ENCODE results near the gene QPCT. TPM values are rescaled to one million over a fixed set of nuclear protein-coding genes. Genes with fewer than 3 reads are reported as not detected.
"Not testable (repeated sequence)": the region's sequence is repeated elsewhere in the genome, so short reads cannot be mapped to it uniquely, and the experiment has no call there.

Gene QPCT
- not detected for total RNA-seq
- under 1 TPM in 2 of 4 donors, not detected in 2; 0.30 to 0.39 TPM for polyA plus RNA-seq

- H3K27ac Mint-ChIP-seq = peak within 1 kb of the TSS in 1 of 3 donors; percentile 64
- DNase-seq = peak in 2 of 3 donors; percentile 37 to 42
- no peaks in the 10 kb centered on the region for H3K9me3 Mint-ChIP-seq
- ATAC-seq (ENCODE audit: low read depth in 2 of 2) = peak; percentile 75 to 81
- no peaks in the 10 kb centered on the region for H3K36me3 Mint-ChIP-seq
- H3K9me3 ChIP-seq (ENCODE audit: control insufficient read depth in 2 of 2, low read length in 2 of 2) = no peaks in the 10 kb centered on the region
- no peak within 1 kb of the TSS for H3K27ac ChIP-seq (ENCODE audit: insufficient read depth, low read length, poor library complexity, severe bottlenecking)
- H3K27me3 Mint-ChIP-seq = peaks cover 69% of the 10 kb centered on the region
- peak within 1 kb of the TSS; percentile 42 for H3K4me3 ChIP-seq (ENCODE audit: low read depth, low read length)
- peaks cover 14% of the 10 kb centered on the region for H3K4me1 ChIP-seq (ENCODE audit: control insufficient read depth, insufficient read depth, low read length, poor library complexity, severe bottlenecking)
- H3K36me3 ChIP-seq (ENCODE audit: control insufficient read depth, insufficient read depth, low read length) = no peaks in the 10 kb centered on the region
- H3K4me1 Mint-ChIP-seq = peaks cover 0 to 9% (median 1%) of the 10 kb centered on the region in 4 donors
- peaks cover 25% of the 10 kb centered on the region for H3K27me3 ChIP-seq (ENCODE audit: control insufficient read depth, insufficient read depth, low read length)
- H3K4me3 Mint-ChIP-seq = peak within 1 kb of the TSS; percentile 40 to 83 (median 64)
These were observed at the start of gene QPCT for GRCh38 chr2:37344453-37345361. Gene QPCT, plus strand, starts transcription at chr2:37344630. Its CDS starts 102 bp downstream, at chr2:37344732.

- not testable (repeated sequence) for H3K36me3 ChIP-seq (ENCODE audit: control insufficient read depth, insufficient read depth, low read length); H3K27ac ChIP-seq (ENCODE audit: insufficient read depth, low read length, poor library complexity, severe bottlenecking); H3K27me3 ChIP-seq (ENCODE audit: control insufficient read depth, insufficient read depth, low read length); H3K4me3 ChIP-seq (ENCODE audit: low read depth, low read length); DNase-seq; H3K4me3 Mint-ChIP-seq; ATAC-seq (ENCODE audit: low read depth in 2 of 2); H3K9me3 Mint-ChIP-seq; H3K9me3 ChIP-seq (ENCODE audit: control insufficient read depth in 2 of 2, low read length in 2 of 2); H3K27ac Mint-ChIP-seq; H3K27me3 Mint-ChIP-seq; H3K4me1 ChIP-seq (ENCODE audit: control insufficient read depth, insufficient read depth, low read length, poor library complexity, severe bottlenecking)
- H3K4me1 Mint-ChIP-seq = peaks cover 0 to 17% (median 4%) of the 10 kb centered on the region in 4 donors
- H3K36me3 Mint-ChIP-seq = peaks cover 20% of the 10 kb centered on the region
These were observed 49.6 kb upstream of the QPCT start for GRCh38 chr2:37294858-37295257.

GRCh38 chr2:37295469-37296073, 48.9 kb upstream of the QPCT start:
- no peaks in the 10 kb centered on the region for H3K27me3 Mint-ChIP-seq
- Histone ChIP-seq H3K27me3 (ENCODE audit: control insufficient read depth, insufficient read depth, low read length) (no peaks in the 10 kb centered on the region), H3K27ac (ENCODE audit: insufficient read depth, low read length, poor library complexity, severe bottlenecking) (no peak overlapping the region), H3K4me1 (ENCODE audit: control insufficient read depth, insufficient read depth, low read length, poor library complexity, severe bottlenecking) (no peaks in the 10 kb centered on the region), H3K4me3 (ENCODE audit: low read depth, low read length) (no peak overlapping the region), H3K9me3 (ENCODE audit: control insufficient read depth in 2 of 2, low read length in 2 of 2) (no peaks in the 10 kb centered on the region), H3K36me3 (ENCODE audit: control insufficient read depth, insufficient read depth, low read length) (peaks cover 5% of the 10 kb centered on the region)
- H3K9me3 Mint-ChIP-seq = no peaks in the 10 kb centered on the region
- no peak for ATAC-seq (ENCODE audit: low read depth in 2 of 2)
- H3K27ac Mint-ChIP-seq = no peak overlapping the region
- no peak overlapping the region for H3K4me3 Mint-ChIP-seq
- no peak for DNase-seq
- peaks cover 0 to 20% (median 4%) of the 10 kb centered on the region in 4 donors for H3K4me1 Mint-ChIP-seq
- peaks cover 19% of the 10 kb centered on the region for H3K36me3 Mint-ChIP-seq

GRCh38 chr2:37297632-37298031, 46.8 kb upstream of the QPCT start:
- DNase-seq (no peak), ATAC-seq (ENCODE audit: low read depth in 2 of 2) (no peak)
- no peaks in the 10 kb centered on the region for H3K9me3 ChIP-seq (ENCODE audit: control insufficient read depth in 2 of 2, low read length in 2 of 2)
- Mint-ChIP-seq H3K27ac (no peak overlapping the region), H3K27me3 (no peaks in the 10 kb centered on the region), H3K36me3 (peaks cover 8% of the 10 kb centered on the region), H3K4me3 (no peak overlapping the region), H3K4me1 (peaks cover 0 to 21% (median 9%) of the 10 kb centered on the region in 4 donors), H3K9me3 (no peaks in the 10 kb centered on the region)
- H3K36me3 ChIP-seq (ENCODE audit: control insufficient read depth, insufficient read depth, low read length) = no peaks in the 10 kb centered on the region
- H3K27ac ChIP-seq (ENCODE audit: insufficient read depth, low read length, poor library complexity, severe bottlenecking) = no peak overlapping the region
- no peaks in the 10 kb centered on the region for H3K27me3 ChIP-seq (ENCODE audit: control insufficient read depth, insufficient read depth, low read length)
- no peaks in the 10 kb centered on the region for H3K4me1 ChIP-seq (ENCODE audit: control insufficient read depth, insufficient read depth, low read length, poor library complexity, severe bottlenecking)
- H3K4me3 ChIP-seq (ENCODE audit: low read depth, low read length) = no peak overlapping the region

GRCh38 chr2:37300146-37300545, 44.3 kb upstream of the QPCT start:
- H3K9me3 Mint-ChIP-seq = no peaks in the 10 kb centered on the region
- DNase-seq (no peak), ATAC-seq (ENCODE audit: low read depth in 2 of 2) (no peak)
- Histone ChIP-seq H3K36me3 (ENCODE audit: control insufficient read depth, insufficient read depth, low read length) (no peaks in the 10 kb centered on the region), H3K9me3 (ENCODE audit: control insufficient read depth in 2 of 2, low read length in 2 of 2) (no peaks in the 10 kb centered on the region), H3K27ac (ENCODE audit: insufficient read depth, low read length, poor library complexity, severe bottlenecking) (no peak overlapping the region), H3K4me3 (ENCODE audit: low read depth, low read length) (no peak overlapping the region), H3K27me3 (ENCODE audit: control insufficient read depth, insufficient read depth, low read length) (no peaks in the 10 kb centered on the region), H3K4me1 (ENCODE audit: control insufficient read depth, insufficient read depth, low read length, poor library complexity, severe bottlenecking) (no peaks in the 10 kb centered on the region)
- peaks cover under 1 to 23% (median 11%) of the 10 kb centered on the region in 4 donors for H3K4me1 Mint-ChIP-seq
- H3K4me3 Mint-ChIP-seq = no peak overlapping the region
- no peaks in the 10 kb centered on the region for H3K27me3 Mint-ChIP-seq
- no peak overlapping the region for H3K27ac Mint-ChIP-seq
- H3K36me3 Mint-ChIP-seq = peaks cover 14% of the 10 kb centered on the region

GRCh38 chr2:37300578-37300977, 43.9 kb upstream of the QPCT start:
- peaks cover 5 to 26% (median 12%) of the 10 kb centered on the region in 4 donors for H3K4me1 Mint-ChIP-seq
- Histone ChIP-seq H3K27ac (ENCODE audit: insufficient read depth, low read length, poor library complexity, severe bottlenecking) (no peak overlapping the region), H3K27me3 (ENCODE audit: control insufficient read depth, insufficient read depth, low read length) (no peaks in the 10 kb centered on the region), H3K4me3 (ENCODE audit: low read depth, low read length) (no peak overlapping the region), H3K9me3 (ENCODE audit: control insufficient read depth in 2 of 2, low read length in 2 of 2) (no peaks in the 10 kb centered on the region), H3K4me1 (ENCODE audit: control insufficient read depth, insufficient read depth, low read length, poor library complexity, severe bottlenecking) (no peaks in the 10 kb centered on the region), H3K36me3 (ENCODE audit: control insufficient read depth, insufficient read depth, low read length) (no peaks in the 10 kb centered on the region)
- no peaks in the 10 kb centered on the region for H3K9me3 Mint-ChIP-seq
- ATAC-seq (ENCODE audit: low read depth in 2 of 2) (no peak), DNase-seq (no peak)
- no peaks in the 10 kb centered on the region for H3K27me3 Mint-ChIP-seq
- no peak overlapping the region for H3K27ac Mint-ChIP-seq
- peaks cover 14% of the 10 kb centered on the region for H3K36me3 Mint-ChIP-seq
- no peak overlapping the region for H3K4me3 Mint-ChIP-seq

GRCh38 chr2:37301408-37301807, 43.0 kb upstream of the QPCT start:
- ATAC-seq (ENCODE audit: low read depth in 2 of 2) (no peak), DNase-seq (no peak)
- Mint-ChIP-seq H3K27me3 (no peaks in the 10 kb centered on the region), H3K9me3 (no peaks in the 10 kb centered on the region), H3K4me1 (peaks cover 6 to 32% (median 14%) of the 10 kb centered on the region in 4 donors), H3K4me3 (no peak overlapping the region), H3K27ac (peak overlapping the region in 1 of 3 donors; percentile 29), H3K36me3 (peaks cover 14% of the 10 kb centered on the region)
- Histone ChIP-seq H3K36me3 (ENCODE audit: control insufficient read depth, insufficient read depth, low read length) (no peaks in the 10 kb centered on the region), H3K9me3 (ENCODE audit: control insufficient read depth in 2 of 2, low read length in 2 of 2) (no peaks in the 10 kb centered on the region), H3K27me3 (ENCODE audit: control insufficient read depth, insufficient read depth, low read length) (no peaks in the 10 kb centered on the region), H3K4me1 (ENCODE audit: control insufficient read depth, insufficient read depth, low read length, poor library complexity, severe bottlenecking) (no peaks in the 10 kb centered on the region), H3K27ac (ENCODE audit: insufficient read depth, low read length, poor library complexity, severe bottlenecking) (no peak overlapping the region), H3K4me3 (ENCODE audit: low read depth, low read length) (no peak overlapping the region)

Measured in CD4-positive, CD25-positive, alpha-beta regulatory T cell (primary cell).